Hematopoietic multipotent progenitor cell (in vitro differentiated cells): ENCODE results near the gene KRTAP5-1. TPM values are rescaled to one million over a fixed set of nuclear protein-coding genes. Genes with fewer than 3 reads are reported as not detected.
"Not testable (repeated sequence)": the region's sequence is repeated elsewhere in the genome, so short reads cannot be mapped to it uniquely, and the experiment has no call there.

Experiments used
- DNase-seq, 3 donors: peaks; one replicate each; pipeline ENCODE4 v3.0.0-alpha.2; 2011 to 2015; ENCODE audit warnings: low read depth in 2 of 3, low spot score in 2 of 3
- total RNA-seq: library from RNA; depleted of rRNA; stranded (reverse); fragments of >200 nt; gene quantifications from one replicate; pipeline ENCODE4 v1.2.3, GENCODE V29; 2012

The KRTAP5-1 gene
- total RNA-seq, 1 donor = not detected

GRCh38 chr11:1603629-1604028, 18.5 kb upstream of the KRTAP5-1 start:
- DNase-seq = no peak

GRCh38 chr11:1601663-1602062, 16.6 kb upstream of the KRTAP5-1 start:
- not testable (repeated sequence) for DNase-seq

GRCh38 chr11:1600626-1601025, 15.5 kb upstream of the KRTAP5-1 start:
- no peak for DNase-seq

GRCh38 chr11:1598816-1599215, 13.7 kb upstream of the KRTAP5-1 start:
- DNase-seq = no peak

- DNase-seq = not testable (repeated sequence)
Observed at GRCh38 chr11:1598406-1598805, 13.3 kb upstream of the KRTAP5-1 start.

GRCh38 chr11:1597994-1598380, 12.9 kb upstream of the KRTAP5-1 start, which contains the start of gene KRTAP5-2:
Gene KRTAP5-2, minus strand, starts transcription at chr11:1598294. Its CDS starts 44 bp downstream, at chr11:1598250.
- no peak for DNase-seq

- no peak for DNase-seq
Observed at GRCh38 chr11:1597331-1597993, 12.4 kb upstream of the KRTAP5-1 start.

- DNase-seq = not testable (repeated sequence)
Observed at GRCh38 chr11:1596576-1597121, 11.6 kb upstream of the KRTAP5-1 start.

GRCh38 chr11:1595994-1596575, 11.0 kb upstream of the KRTAP5-1 start:
- not testable (repeated sequence) for DNase-seq

GRCh38 chr11:1592628-1593027, 7.5 kb upstream of the KRTAP5-1 start:
- no peak for DNase-seq

GRCh38 chr11:1589996-1590395, 4.9 kb upstream of the KRTAP5-1 start:
- DNase-seq = no peak

GRCh38 chr11:1589191-1589963, 4.3 kb upstream of the KRTAP5-1 start:
- not testable (repeated sequence) for DNase-seq

- no peak for DNase-seq
Observed at GRCh38 chr11:1586699-1587098, 1.6 kb upstream of the KRTAP5-1 start.

GRCh38 chr11:1582909-1583308, 2.2 kb downstream of the KRTAP5-1 start:
- not testable (repeated sequence) for DNase-seq

GRCh38 chr11:1581976-1582375, 3.1 kb downstream of the KRTAP5-1 start:
- DNase-seq = no peak

- no peak for DNase-seq
Observed at GRCh38 chr11:1576825-1577224, 8.3 kb downstream of the KRTAP5-1 start.

GRCh38 chr11:1575756-1576155, 9.3 kb downstream of the KRTAP5-1 start:
- DNase-seq = not testable (repeated sequence)

- no peak for DNase-seq
Observed at GRCh38 chr11:1574933-1575242, 10.2 kb downstream of the KRTAP5-1 start.

GRCh38 chr11:1574238-1574932, 10.7 kb downstream of the KRTAP5-1 start:
- DNase-seq = peak in 1 of 3 donors; percentile 45

GRCh38 chr11:1573903-1574237, 11.2 kb downstream of the KRTAP5-1 start:
- DNase-seq = no peak
